Measurements from ENCODE around the gene COPE. TPM values are rescaled to one million over a fixed set of nuclear protein-coding genes. Genes with fewer than 3 reads are reported as not detected.

COPE gene
- total and polyA plus RNA-seq, 4 donors, result 94.1 to 365 (median 275) TPM

- Histone ChIP-seq H3K27me3 (ENCODE audit: control insufficient read depth in 3 of 3, insufficient read depth in 3 of 3, low read length in 2 of 3) (peaks cover 0 to 11% (median 8%) of the 10 kb centered on the region in 3 donors), H3K36me3 (ENCODE audit: control insufficient read depth in 4 of 4, insufficient read depth in 4 of 4, low read length in 4 of 4) (peaks cover 0 to 7% (median 0%) of the 10 kb centered on the region in 4 donors), H3K9ac (ENCODE audit: insufficient read depth in 1 of 2, low read length in 2 of 2) (no peak overlapping the region), H3K9me3 (ENCODE audit: control insufficient read depth in 4 of 4, insufficient read depth in 3 of 4, low read length in 3 of 4) (peaks cover 0 to 4% (median 0%) of the 10 kb centered on the region in 4 donors), H3K4me1 (ENCODE audit: control insufficient read depth in 5 of 5, insufficient read depth in 5 of 5, low read length in 5 of 5) (no peaks in the 10 kb centered on the region), H3K27ac (ENCODE audit: low read depth in 1 of 2, low read length in 1 of 2) (no peak overlapping the region), H3K4me3 (no peak overlapping the region)
- 91 to 94% methylated on average over 5 of the region's 5 CpGs for WGBS, 2 donors
- TF ChIP-seq CTCF (IDR thresholded peaks at IDR 0.05; ENCODE audit: control extremely low read depth, extremely low read depth), result no peak
- DNase-seq (no peak), ATAC-seq (ENCODE audit: insufficient read depth, low FRiP score) (no peak)
These were observed 43.5 kb downstream of the COPE start for GRCh38 chr19:18875726-18876125.

GRCh38 chr19:18871543-18871942 lies 47.6 kb downstream of the COPE start:
- no peak overlapping the region for H3K27ac ChIP-seq (ENCODE audit: low read depth in 1 of 2, low read length in 1 of 2)
- DNase-seq (no peak), ATAC-seq (ENCODE audit: insufficient read depth, low FRiP score) (no peak)
- peaks cover 0 to 9% (median 3%) of the 10 kb centered on the region in 5 donors for H3K4me1 ChIP-seq (ENCODE audit: control insufficient read depth in 5 of 5, insufficient read depth in 5 of 5, low read length in 5 of 5)
- WGBS, 2 donors, result 75 to 87% methylated on average over 7 of the region's 7 CpGs
- H3K27me3 ChIP-seq (ENCODE audit: control insufficient read depth in 3 of 3, insufficient read depth in 3 of 3, low read length in 2 of 3), result peaks cover 0 to 19% (median 12%) of the 10 kb centered on the region in 3 donors
- peaks cover 0 to 15% (median 7%) of the 10 kb centered on the region in 4 donors for H3K36me3 ChIP-seq (ENCODE audit: control insufficient read depth in 4 of 4, insufficient read depth in 4 of 4, low read length in 4 of 4)
- no peaks in the 10 kb centered on the region for H3K9me3 ChIP-seq (ENCODE audit: control insufficient read depth in 4 of 4, insufficient read depth in 3 of 4, low read length in 3 of 4)
- H3K4me3 ChIP-seq, result no peak overlapping the region
- no peak overlapping the region for H3K9ac ChIP-seq (ENCODE audit: insufficient read depth in 1 of 2, low read length in 2 of 2)
- no peak for TF ChIP-seq CTCF (IDR thresholded peaks at IDR 0.05; ENCODE audit: control extremely low read depth, extremely low read depth)

GRCh38 chr19:18870531-18871172 lies 48.5 kb downstream of the COPE start:
- peaks cover 0 to 22% (median 12%) of the 10 kb centered on the region in 4 donors for H3K36me3 ChIP-seq (ENCODE audit: control insufficient read depth in 4 of 4, insufficient read depth in 4 of 4, low read length in 4 of 4)
- TF ChIP-seq CTCF (IDR thresholded peaks at IDR 0.05; ENCODE audit: control extremely low read depth, extremely low read depth), result no peak
- no peaks in the 10 kb centered on the region for H3K9me3 ChIP-seq (ENCODE audit: control insufficient read depth in 4 of 4, insufficient read depth in 3 of 4, low read length in 3 of 4)
- no peak overlapping the region for H3K9ac ChIP-seq (ENCODE audit: insufficient read depth in 1 of 2, low read length in 2 of 2)
- DNase-seq, result no peak
- H3K4me1 ChIP-seq (ENCODE audit: control insufficient read depth in 5 of 5, insufficient read depth in 5 of 5, low read length in 5 of 5), result peaks cover 0 to 9% (median 3%) of the 10 kb centered on the region in 5 donors
- 15 to 29% methylated on average over 23 to 25 of the region's 25 CpGs for WGBS, 2 donors
- no peak overlapping the region for H3K4me3 ChIP-seq
- ATAC-seq (ENCODE audit: insufficient read depth, low FRiP score), result no peak
- H3K27me3 ChIP-seq (ENCODE audit: control insufficient read depth in 3 of 3, insufficient read depth in 3 of 3, low read length in 2 of 3), result peaks cover 0 to 19% (median 12%) of the 10 kb centered on the region in 3 donors
- no peak overlapping the region for H3K27ac ChIP-seq (ENCODE audit: low read depth in 1 of 2, low read length in 1 of 2)
